Body of pancreas (tissue), 4 donors: ENCODE data around the gene TENM3. TPM values are rescaled to one million over a fixed set of nuclear protein-coding genes. Genes with fewer than 3 reads are reported as not detected.

Experiments used
- ATAC-seq: fragments of 150-250 bp; one replicate; pipeline ENCODE4 v1.9.1; 2016
- DNase-seq, 4 donors: peaks; one replicate each; pipeline ENCODE4 v3.0.0-alpha.2; 2019
- H3K27ac ChIP-seq, 4 donors: fragments of 200-600 bp; sonication (generic); 1 replicate in 3 of 4; 2 replicates in 1 of 4; pipeline versions ENCODE4 v1.5.1 to v1.6.1; 2016 to 2019; ENCODE audit warnings: mild to moderate bottlenecking in 1 of 4, mixed read lengths in 1 of 4, moderate library complexity in 1 of 4
- H3K27me3 ChIP-seq, 2 donors: fragments of 200-600 bp; sonication (generic); one replicate each; pipeline ENCODE4 v1.6.0; 2016; ENCODE audit warnings: mild to moderate bottlenecking in 1 of 2
- H3K36me3 ChIP-seq, 2 donors: fragments of 200-600 bp; sonication (generic); replicated peaks in 1 of 2; 2 replicates each; pipeline ENCODE4 v1.5.1; 2016; ENCODE audit warnings: low read depth in 2 of 2; ENCODE audit not compliant: insufficient read depth in 1 of 2
- H3K4me1 ChIP-seq: fragments of 200-600 bp; sonication (generic); one replicate; pipeline ENCODE4 v1.6.0; 2016
- H3K4me3 ChIP-seq, 2 donors: fragments of 200-600 bp; sonication (generic); 1 replicate in 1 of 2; 2 replicates in 1 of 2; pipeline ENCODE4 v1.5.1; 2016 to 2019
- H3K9me3 ChIP-seq, 3 donors: fragments of 200-600 bp; sonication (generic); 1 replicate in 2 of 3; 2 replicates in 1 of 3; pipeline ENCODE4 v1.5.1; 2016
- POLR2A ChIP-seq, 3 donors: fragments of 450-650 bp; IDR thresholded peaks; one replicate each; pipeline ENCODE4 v1.6.1; 2016; ENCODE audit warnings: antibody characterized with exemption in 3 of 3, mild to moderate bottlenecking in 2 of 3
- WGBS, 2 donors: methylation state at CpG; one replicate each; pipeline ENCODE4 v1.1.5; 2017; 5-methylcytosine and 5-hydroxymethylcytosine counted together
- intact Hi-C: fragments of 100-400 bp; cut with DNase I; formaldehyde crosslinking; loops from one replicate; pipeline ENCODE4 v1.15.1; 2023
- total RNA-seq, 2 donors: library from RNA; depleted of rRNA; stranded (reverse); fragments of >200 nt; gene quantifications; one replicate each; pipeline ENCODE4 v1.1.0, GENCODE V29; 2016
- TF ChIP-seq, protein P1 (sequence below), 7 experiments: fragments of 450-650 bp in 4 of 7; fragments of 200-600 bp in 3 of 7; sonication (generic) in 3 of 7; IDR thresholded peaks; one replicate each; pipeline ENCODE4 v1.5.1; 2016 to 2019; ENCODE audit warnings: antibody characterized with exemption in 7 of 7

TENM3 gene
- total RNA-seq, 2 donors from 2014 or later, result 2.3 to 9.6 TPM

DNA sequence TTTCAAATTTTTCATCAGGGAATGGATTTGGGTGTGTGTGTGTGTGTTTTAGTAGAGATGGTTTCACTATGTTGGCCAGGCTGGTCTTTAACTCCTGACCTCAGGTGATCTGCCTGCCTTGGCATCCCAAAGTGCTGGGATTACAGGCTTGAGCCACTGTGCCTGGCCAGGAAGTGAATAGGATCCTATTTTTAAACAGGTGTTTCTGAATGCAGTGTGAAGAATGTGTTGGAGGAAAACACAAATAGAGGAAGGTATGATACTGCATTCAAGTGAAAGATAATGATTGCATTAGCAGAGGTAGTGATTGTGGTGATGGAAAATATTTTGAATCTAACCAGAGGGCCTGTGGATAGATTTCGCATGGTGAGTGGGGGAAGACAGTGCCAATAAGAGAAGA is 189.6 kb downstream of the TENM3 start:
- no peak overlapping the region for H3K27ac ChIP-seq
- intact Hi-C loops, result no loop called here
- TF ChIP-seq, protein P1, sequence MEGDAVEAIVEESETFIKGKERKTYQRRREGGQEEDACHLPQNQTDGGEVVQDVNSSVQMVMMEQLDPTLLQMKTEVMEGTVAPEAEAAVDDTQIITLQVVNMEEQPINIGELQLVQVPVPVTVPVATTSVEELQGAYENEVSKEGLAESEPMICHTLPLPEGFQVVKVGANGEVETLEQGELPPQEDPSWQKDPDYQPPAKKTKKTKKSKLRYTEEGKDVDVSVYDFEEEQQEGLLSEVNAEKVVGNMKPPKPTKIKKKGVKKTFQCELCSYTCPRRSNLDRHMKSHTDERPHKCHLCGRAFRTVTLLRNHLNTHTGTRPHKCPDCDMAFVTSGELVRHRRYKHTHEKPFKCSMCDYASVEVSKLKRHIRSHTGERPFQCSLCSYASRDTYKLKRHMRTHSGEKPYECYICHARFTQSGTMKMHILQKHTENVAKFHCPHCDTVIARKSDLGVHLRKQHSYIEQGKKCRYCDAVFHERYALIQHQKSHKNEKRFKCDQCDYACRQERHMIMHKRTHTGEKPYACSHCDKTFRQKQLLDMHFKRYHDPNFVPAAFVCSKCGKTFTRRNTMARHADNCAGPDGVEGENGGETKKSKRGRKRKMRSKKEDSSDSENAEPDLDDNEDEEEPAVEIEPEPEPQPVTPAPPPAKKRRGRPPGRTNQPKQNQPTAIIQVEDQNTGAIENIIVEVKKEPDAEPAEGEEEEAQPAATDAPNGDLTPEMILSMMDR (IDR thresholded peaks at IDR 0.05), result no peak
- no peak for TF ChIP-seq POLR2A (IDR thresholded peaks at IDR 0.05)
- no peak overlapping the region for H3K4me3 ChIP-seq
- H3K27me3 ChIP-seq, result no peaks in the 10 kb centered on the region
- WGBS, 2 donors, result 66 to 81% methylated on average over 1 of the region's 1 CpG
- H3K36me3 ChIP-seq, result no peaks in the 10 kb centered on the region
- H3K9me3 ChIP-seq, result no peaks in the 10 kb centered on the region
- DNase-seq (no peak), ATAC-seq (no peak)
- H3K4me1 ChIP-seq, result no peaks in the 10 kb centered on the region

- Histone ChIP-seq H3K36me3 (no peaks in the 10 kb centered on the region), H3K4me1 (no peaks in the 10 kb centered on the region), H3K27me3 (no peaks in the 10 kb centered on the region), H3K4me3 (no peak overlapping the region), H3K9me3 (no peaks in the 10 kb centered on the region), H3K27ac (no peak overlapping the region)
- intact Hi-C loops, result no loop called here
- no peak for TF ChIP-seq POLR2A (IDR thresholded peaks at IDR 0.05)
- TF ChIP-seq, protein P1 (IDR thresholded peaks at IDR 0.05), result no peak
- DNase-seq (no peak), ATAC-seq (no peak)
- WGBS, 2 donors, result 77 to 83% methylated on average over 4 of the region's 4 CpGs
These were observed 191.5 kb downstream of the TENM3 start for GRCh38 chr4:182434720-182435119.

GRCh38 chr4:182435401-182435800 is 192.2 kb downstream of the TENM3 start:
- H3K27ac ChIP-seq, result no peak overlapping the region
- no peak for TF ChIP-seq POLR2A (IDR thresholded peaks at IDR 0.05)
- TF ChIP-seq, protein P1 (IDR thresholded peaks at IDR 0.05), result no peak
- H3K9me3 ChIP-seq, result no peaks in the 10 kb centered on the region
- no peaks in the 10 kb centered on the region for H3K36me3 ChIP-seq
- no peak overlapping the region for H3K4me3 ChIP-seq
- no peaks in the 10 kb centered on the region for H3K27me3 ChIP-seq
- 71 to 73% methylated on average over 4 of the region's 4 CpGs for WGBS, 2 donors
- H3K4me1 ChIP-seq, result no peaks in the 10 kb centered on the region
- DNase-seq (no peak), ATAC-seq (no peak)
- intact Hi-C loops, result no loop called here

GRCh38 chr4:182443070-182443469 is 199.9 kb downstream of the TENM3 start:
- intact Hi-C loops, result no loop called here
- ATAC-seq (no peak), DNase-seq (no peak)
- peaks cover 6% of the 10 kb centered on the region for H3K4me1 ChIP-seq
- H3K27me3 ChIP-seq, result no peaks in the 10 kb centered on the region
- no peak overlapping the region for H3K4me3 ChIP-seq
- no peak overlapping the region for H3K27ac ChIP-seq
- TF ChIP-seq, protein P1 (IDR thresholded peaks at IDR 0.05), result no peak
- TF ChIP-seq POLR2A (IDR thresholded peaks at IDR 0.05), result no peak
- no peaks in the 10 kb centered on the region for H3K9me3 ChIP-seq
- no peaks in the 10 kb centered on the region for H3K36me3 ChIP-seq

- H3K27me3 ChIP-seq, result peaks cover 0 to 7% of the 10 kb centered on the region in 2 donors
- ATAC-seq, result no peak
- WGBS, 2 donors, result 10 to 16% methylated on average over 11 to 25 of the region's 25 CpGs
- H3K27ac ChIP-seq, result peak overlapping the region in 1 of 4 donors; percentile 37
- H3K9me3 ChIP-seq, result no peaks in the 10 kb centered on the region
- H3K4me1 ChIP-seq, result peaks cover 15% of the 10 kb centered on the region
- H3K4me3 ChIP-seq, result peak overlapping the region; percentile 37 to 55
- peak in 1 of 4 donors; percentile 6 for DNase-seq
- no peaks in the 10 kb centered on the region for H3K36me3 ChIP-seq
- TF ChIP-seq, protein P1 (IDR thresholded peaks at IDR 0.05), result no peak
- no peak for TF ChIP-seq POLR2A (IDR thresholded peaks at IDR 0.05)
- intact Hi-C loops, result no loop called here
These were observed 204.6 kb downstream of the TENM3 start for GRCh38 chr4:182447767-182448280.
